ENCODE measurements around the gene PREPL. TPM values are rescaled to one million over a fixed set of nuclear protein-coding genes. Genes with fewer than 3 reads are reported as not detected.

PREPL gene
- total and polyA plus RNA-seq, 2 of the 13 experiments (the other 11 are each of a cell fraction or from before 2014, with no cell fraction given) = 19.7 to 34.3 TPM

GRCh38 chr2:44291281-44292248 lies 69.7 kb downstream of the PREPL start (continued):
- TF ChIP-seq PAXIP1 (CRISPR knock-in tag; conservative IDR thresholded peaks at IDR 0.05) = peak; percentile 80
- peak; percentile 80 for TF ChIP-seq ZMYM4 (CRISPR knock-in tag; IDR thresholded peaks at IDR 0.05)
- peak; percentile 84 for TF ChIP-seq PHF21A (CRISPR knock-in tag; IDR thresholded peaks at IDR 0.05)
- TF ChIP-seq SETDB1 (CRISPR knock-in tag; IDR thresholded peaks at IDR 0.05; ENCODE audit: borderline replicate concordance) = no peak
- TF ChIP-seq CAMTA2 (CRISPR knock-in tag; IDR thresholded peaks at IDR 0.05; ENCODE audit: borderline replicate concordance) = no peak
- TF ChIP-seq NKX3-1 (CRISPR knock-in tag; IDR thresholded peaks at IDR 0.05) = no peak
- TF ChIP-seq POGZ (CRISPR knock-in tag; IDR thresholded peaks at IDR 0.05) = peak; percentile 82
- no peak for TF ChIP-seq CBFB (CRISPR knock-in tag; IDR thresholded peaks at IDR 0.05)
- peak; percentile 63; the same call in 1 of the 2 replicates for TF ChIP-seq MLX (CRISPR knock-in tag; IDR thresholded peaks at IDR 0.05)
- TF ChIP-seq PLSCR1 (CRISPR knock-in tag; IDR thresholded peaks at IDR 0.05; ENCODE audit: borderline replicate concordance) = no peak
- no peak for TF ChIP-seq SNAPC4 (CRISPR knock-in tag; IDR thresholded peaks at IDR 0.05)
- no peak for TF ChIP-seq ZNF354B (CRISPR knock-in tag; IDR thresholded peaks at IDR 0.05)
- TF ChIP-seq SNAPC2 (CRISPR knock-in tag; IDR thresholded peaks at IDR 0.05) = no peak
- TF ChIP-seq SPEN (CRISPR knock-in tag; IDR thresholded peaks at IDR 0.05; ENCODE audit: low read depth) = peak; percentile 71
- peak; percentile 35; the same call in 1 of the 2 replicates for TF ChIP-seq RFXAP (CRISPR knock-in tag; IDR thresholded peaks at IDR 0.05; ENCODE audit: borderline replicate concordance)
- peak; percentile 73; the same call in 1 of the 2 replicates for TF ChIP-seq ZNF441 (CRISPR knock-in tag; IDR thresholded peaks at IDR 0.05; ENCODE audit: borderline replicate concordance)
- no peak for TF ChIP-seq JDP2 (CRISPR knock-in tag; IDR thresholded peaks at IDR 0.05; ENCODE audit: borderline replicate concordance)
